C4-2B (cell line): ENCODE data around the gene DIS3L2.

Experiments used
- CTCF ChIP-seq: fragments of 450-650 bp; conservative IDR thresholded peaks from 2 replicates; pipeline ENCODE4 v1.5.1; 2017; ENCODE audit warnings: mild to moderate bottlenecking
- ZFX ChIP-seq: fragments of 450-650 bp; IDR thresholded peaks from 2 replicates; pipeline ENCODE4 v1.6.1; 2017

- TF ChIP-seq CTCF (no peak), ZFX (no peak)
These were observed 44.0 kb upstream of the DIS3L2 start for GRCh38 chr2:231917280-231918066.
